Tibial nerve (tissue), 4 donors: ENCODE measurements around the gene NRXN2. TPM values are rescaled to one million over a fixed set of nuclear protein-coding genes. Genes with fewer than 3 reads are reported as not detected.

ENCODE experiments used
- DNase-seq, 2 donors: peaks; one replicate each; pipeline ENCODE4 v3.0.0-alpha.2; 2019; ENCODE audit warnings: low spot score in 2 of 2
- H3K27ac ChIP-seq, 4 donors: fragments of 200-600 bp; sonication (generic) in 3 of 4; one replicate each; pipeline ENCODE4 v1.5.1; 2017 to 2019; ENCODE audit warnings: mild to moderate bottlenecking in 1 of 4
- H3K27me3 ChIP-seq, 2 donors: fragments of 200-600 bp; sonication (generic) in 1 of 2; one replicate each; pipeline versions ENCODE4 v1.5.1 to v1.6.0; 2017 to 2019
- H3K36me3 ChIP-seq, 3 donors: fragments of 200-600 bp; sonication (generic); one replicate each; pipeline ENCODE4 v1.5.1; 2018 to 2019
- H3K4me1 ChIP-seq, 4 donors: fragments of 200-600 bp; sonication (generic) in 3 of 4; one replicate each; pipeline ENCODE4 v1.5.1; 2017 to 2019
- H3K4me3 ChIP-seq, 4 donors: fragments of 200-600 bp; sonication (generic) in 3 of 4; one replicate each; pipeline ENCODE4 v1.5.1; 2017 to 2019; ENCODE audit warnings: mild to moderate bottlenecking in 1 of 4, moderate library complexity in 1 of 4
- H3K9me3 ChIP-seq, 4 donors: fragments of 200-600 bp; sonication (generic) in 3 of 4; one replicate each; pipeline ENCODE4 v1.5.1; 2017 to 2019
- EP300 ChIP-seq, 2 donors: sonication (generic); formaldehyde crosslinking; IDR thresholded peaks; one replicate each; pipeline ENCODE4 v1.6.1; 2017; ENCODE audit warnings: antibody characterized with exemption in 2 of 2, mild to moderate bottlenecking in 1 of 2
- POLR2A ChIP-seq, 2 donors: fragments of 450-650 bp; IDR thresholded peaks; one replicate each; pipeline ENCODE4 v1.6.1; 2017; ENCODE audit warnings: antibody characterized with exemption in 2 of 2, mild to moderate bottlenecking in 2 of 2, moderate library complexity in 2 of 2
- WGBS, 2 donors: methylation state at CpG; one replicate each; pipeline ENCODE4 v1.1.5; 2018; 5-methylcytosine and 5-hydroxymethylcytosine counted together
- total RNA-seq, 4 donors: library from RNA; depleted of rRNA; stranded (reverse); fragments of >200 nt; gene quantifications; one replicate each; pipeline ENCODE4 v1.1.0, GENCODE V29; 2016
- TF ChIP-seq, protein P1 (sequence below), 5 experiments: fragments of 200-600 bp in 3 of 5; fragments of 450-650 bp in 2 of 5; sonication (generic) in 3 of 5; IDR thresholded peaks; one replicate each; pipeline ENCODE4 v1.5.1; 2016 to 2019; ENCODE audit warnings: antibody characterized with exemption in 5 of 5, mild to moderate bottlenecking in 3 of 5, moderate library complexity in 2 of 5

The NRXN2 gene
- total RNA-seq, 4 donors from 2014 or later: 1.7 to 25.5 (median 8.7) TPM

DNA sequence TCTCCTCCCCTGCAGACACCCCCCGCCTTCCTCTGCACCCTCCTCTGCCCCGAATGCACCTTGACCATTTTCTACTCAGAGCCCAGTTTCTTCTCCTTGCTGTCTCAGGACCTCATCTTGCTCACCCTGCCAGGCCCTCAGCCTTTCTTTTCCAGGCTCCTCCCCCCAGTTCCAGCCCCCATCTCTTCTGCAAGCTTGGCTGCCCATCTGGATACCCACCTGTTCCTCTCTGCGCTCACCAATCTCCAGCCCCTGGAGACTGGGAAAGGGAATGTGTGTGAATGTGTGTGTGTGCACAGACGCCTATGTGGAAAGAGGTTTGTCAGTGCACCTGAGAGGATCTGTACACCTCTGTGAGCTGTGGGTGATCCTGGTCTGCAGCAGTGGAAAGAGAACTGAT, 95.6 kb downstream of the NRXN2 start:
- WGBS, 2 donors: 89 to 91% methylated on average over 4 of the region's 4 CpGs
- TF ChIP-seq POLR2A (IDR thresholded peaks at IDR 0.05) (no peak), EP300 (IDR thresholded peaks at IDR 0.05) (no peak)
- TF ChIP-seq, protein P1, sequence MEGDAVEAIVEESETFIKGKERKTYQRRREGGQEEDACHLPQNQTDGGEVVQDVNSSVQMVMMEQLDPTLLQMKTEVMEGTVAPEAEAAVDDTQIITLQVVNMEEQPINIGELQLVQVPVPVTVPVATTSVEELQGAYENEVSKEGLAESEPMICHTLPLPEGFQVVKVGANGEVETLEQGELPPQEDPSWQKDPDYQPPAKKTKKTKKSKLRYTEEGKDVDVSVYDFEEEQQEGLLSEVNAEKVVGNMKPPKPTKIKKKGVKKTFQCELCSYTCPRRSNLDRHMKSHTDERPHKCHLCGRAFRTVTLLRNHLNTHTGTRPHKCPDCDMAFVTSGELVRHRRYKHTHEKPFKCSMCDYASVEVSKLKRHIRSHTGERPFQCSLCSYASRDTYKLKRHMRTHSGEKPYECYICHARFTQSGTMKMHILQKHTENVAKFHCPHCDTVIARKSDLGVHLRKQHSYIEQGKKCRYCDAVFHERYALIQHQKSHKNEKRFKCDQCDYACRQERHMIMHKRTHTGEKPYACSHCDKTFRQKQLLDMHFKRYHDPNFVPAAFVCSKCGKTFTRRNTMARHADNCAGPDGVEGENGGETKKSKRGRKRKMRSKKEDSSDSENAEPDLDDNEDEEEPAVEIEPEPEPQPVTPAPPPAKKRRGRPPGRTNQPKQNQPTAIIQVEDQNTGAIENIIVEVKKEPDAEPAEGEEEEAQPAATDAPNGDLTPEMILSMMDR (IDR thresholded peaks at IDR 0.05): no peak
- DNase-seq: no peak
- H3K27me3 ChIP-seq: no peaks in the 10 kb centered on the region
- no peaks in the 10 kb centered on the region for H3K4me1 ChIP-seq
- H3K4me3 ChIP-seq: no peak overlapping the region
- H3K36me3 ChIP-seq: no peaks in the 10 kb centered on the region
- no peaks in the 10 kb centered on the region for H3K9me3 ChIP-seq
- H3K27ac ChIP-seq: no peak overlapping the region

- TF ChIP-seq, protein P1 (IDR thresholded peaks at IDR 0.05): no peak
- TF ChIP-seq EP300 (IDR thresholded peaks at IDR 0.05): no peak
- TF ChIP-seq POLR2A (IDR thresholded peaks at IDR 0.05): no peak
- Histone ChIP-seq H3K4me3 (no peak overlapping the region), H3K36me3 (no peaks in the 10 kb centered on the region), H3K27ac (no peak overlapping the region), H3K9me3 (no peaks in the 10 kb centered on the region), H3K4me1 (no peaks in the 10 kb centered on the region), H3K27me3 (no peaks in the 10 kb centered on the region)
- no peak for DNase-seq
- WGBS, 2 donors: 71% methylated on average over 9 of the region's 9 CpGs
Measured at GRCh38 chr11:64626637-64627036, 96.4 kb downstream of the NRXN2 start.

DNA sequence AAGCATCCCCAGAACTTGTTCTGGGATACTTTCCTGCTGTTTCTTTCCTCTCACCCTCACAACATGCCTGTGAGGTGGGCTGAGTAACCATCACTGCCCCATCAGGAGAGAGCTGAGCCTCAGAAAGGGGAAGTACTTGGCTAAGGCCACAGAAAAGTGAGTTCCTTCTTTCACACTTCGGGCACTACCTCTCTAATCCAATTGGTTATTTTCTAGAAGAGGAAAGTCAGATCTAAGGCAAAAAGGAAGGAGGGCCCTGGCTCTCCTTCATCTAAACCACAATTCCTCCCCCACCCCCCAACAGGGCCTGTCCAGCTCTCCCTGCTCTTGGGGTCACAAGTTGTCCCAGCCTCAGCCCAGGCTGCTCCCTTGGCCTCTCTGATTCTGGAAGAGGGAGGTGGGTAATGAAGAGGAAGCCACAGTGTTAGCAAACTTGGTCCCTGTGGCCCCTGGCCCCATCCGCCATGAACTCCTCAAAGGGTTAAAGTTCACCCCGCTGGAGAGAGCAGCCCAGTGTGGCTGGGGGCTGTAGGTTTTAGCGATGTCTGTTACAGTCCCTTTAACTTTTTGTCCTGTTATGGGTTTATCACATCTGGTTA, 98.0 kb downstream of the NRXN2 start:
- H3K27ac ChIP-seq: no peak overlapping the region
- no peak for DNase-seq
- no peaks in the 10 kb centered on the region for H3K27me3 ChIP-seq
- TF ChIP-seq, protein P1 (IDR thresholded peaks at IDR 0.05): no peak
- TF ChIP-seq POLR2A (IDR thresholded peaks at IDR 0.05) (no peak), EP300 (IDR thresholded peaks at IDR 0.05) (no peak)
- WGBS, 2 donors: 75 to 80% methylated on average over 4 of the region's 4 CpGs
- H3K4me3 ChIP-seq: no peak overlapping the region
- H3K4me1 ChIP-seq: peaks cover 0 to 10% (median 2%) of the 10 kb centered on the region in 4 donors
- no peaks in the 10 kb centered on the region for H3K36me3 ChIP-seq
- no peaks in the 10 kb centered on the region for H3K9me3 ChIP-seq

- WGBS, 2 donors: 95 to 98% methylated on average over 9 to 19 of the region's 19 CpGs
- no peak for DNase-seq
- Histone ChIP-seq H3K27me3 (no peaks in the 10 kb centered on the region), H3K27ac (no peak overlapping the region), H3K4me1 (peaks cover 0 to 18% (median 2%) of the 10 kb centered on the region in 4 donors), H3K4me3 (no peak overlapping the region), H3K36me3 (no peaks in the 10 kb centered on the region), H3K9me3 (no peaks in the 10 kb centered on the region)
- TF ChIP-seq, protein P1 (IDR thresholded peaks at IDR 0.05): no peak
- TF ChIP-seq POLR2A (IDR thresholded peaks at IDR 0.05) (no peak), EP300 (IDR thresholded peaks at IDR 0.05) (no peak)
Measured at GRCh38 chr11:64622681-64623080, 100.3 kb downstream of the NRXN2 start.

GRCh38 chr11:64621283-64622019, 101.5 kb downstream of the NRXN2 start:
- H3K27me3 ChIP-seq: no peaks in the 10 kb centered on the region

More at GRCh38 chr11:64621283-64622019, 101.5 kb downstream of the NRXN2 start:
- Histone ChIP-seq H3K4me3 (no peak overlapping the region), H3K36me3 (no peaks in the 10 kb centered on the region), H3K9me3 (no peaks in the 10 kb centered on the region), H3K4me1 (peaks cover 0 to 18% (median 2%) of the 10 kb centered on the region in 4 donors), H3K27ac (no peak overlapping the region)
- no peak for DNase-seq
- WGBS, 2 donors: 71 to 80% methylated on average over 5 of the region's 5 CpGs
- TF ChIP-seq POLR2A (IDR thresholded peaks at IDR 0.05) (no peak), EP300 (IDR thresholded peaks at IDR 0.05) (no peak)
- TF ChIP-seq, protein P1 (IDR thresholded peaks at IDR 0.05): no peak
